ENCODE measurements around the gene ZNF24. TPM values are rescaled to one million over a fixed set of nuclear protein-coding genes. Genes with fewer than 3 reads are reported as not detected.

The ZNF24 gene
- total RNA-seq, 1 experiment from 2014 or later = 57.9 TPM

- Histone ChIP-seq H4K8ac (replicated peaks; ENCODE audit: insufficient read length, low read depth, low read length) (no peak overlapping the region), H3K14ac (ENCODE audit: insufficient read depth, low read length) (peak overlapping the region; percentile 96; the same call in 1 of the 2 replicates), H3K27me3 (ENCODE audit: insufficient read depth, low read length) (no peaks in the 10 kb centered on the region), H2BK15ac (ENCODE audit: low read depth, low read length) (no peak overlapping the region), H3K4ac (ENCODE audit: low read depth, low read length) (no peak overlapping the region; the same call in 1 of the 2 replicates), H3K4me1 (ENCODE audit: insufficient read depth, low read length) (peaks cover 3% of the 10 kb centered on the region; the same call in 1 of the 2 replicates), H3K18ac (ENCODE audit: insufficient read length, low read depth, low read length) (peak overlapping the region; percentile 81), H3K9me3 (ENCODE audit: control insufficient read depth, low read depth, low read length) (no peaks in the 10 kb centered on the region), H2BK20ac (ENCODE audit: low read depth, low read length, poor library complexity, severe bottlenecking) (no peak overlapping the region), H2AK5ac (ENCODE audit: insufficient read length, low read length) (no peak overlapping the region), H3K27ac (ENCODE audit: insufficient read length, low read depth, low read length) (no peak overlapping the region), H3K23ac (ENCODE audit: insufficient read length, low read depth, low read length) (no peak overlapping the region), H3T11ph (ENCODE audit: low read length) (peak overlapping the region; percentile 90), H3K4me2 (ENCODE audit: insufficient read depth, insufficient read length, low read length) (peak overlapping the region; percentile 87), H2BK120ac (ENCODE audit: low read depth, low read length, poor library complexity, severe bottlenecking) (peak overlapping the region; percentile 82), H3K23me2 (ENCODE audit: insufficient read length, low read depth, low read length, poor library complexity, severe bottlenecking) (peaks cover 6% of the 10 kb centered on the region), H4K20me1 (ENCODE audit: control insufficient read depth, insufficient read depth, insufficient read length) (no peaks in the 10 kb centered on the region), H3K79me1 (ENCODE audit: insufficient read depth, low read depth, low read length, poor library complexity, severe bottlenecking) (no peaks in the 10 kb centered on the region), H4K5ac (ENCODE audit: insufficient read length, low read depth, low read length) (no peak overlapping the region), H2BK5ac (ENCODE audit: insufficient read length, low read length) (no peak overlapping the region), H4K91ac (ENCODE audit: insufficient read length, low read depth, low read length) (no peak overlapping the region), H3K9ac (ENCODE audit: extremely low read depth, insufficient read length, low read length) (peak overlapping the region; percentile 76), H2BK12ac (ENCODE audit: insufficient read length, low read depth, low read length) (no peak overlapping the region), H3K79me2 (ENCODE audit: insufficient read depth, low read length) (peaks cover 18% of the 10 kb centered on the region), H3K56ac (ENCODE audit: insufficient read length, low read depth, low read length) (no peak overlapping the region), H2AFZ (ENCODE audit: low read length) (peak overlapping the region; percentile 98)
- no CpG with 5 or more reads among the region's 12 CpGs for WGBS (ENCODE audit: extremely low coverage, insufficient read length, low lambda C conversion rate)
- peak overlapping the region; percentile 79 to 99 (median 98); a peak in 5 of 7 replicates for H3K27ac Mint-ChIP-seq
- no peaks in the 10 kb centered on the region; a peak in 1 of 5 replicates for H3K9me3 Mint-ChIP-seq
- DNase-seq = no peak
- H3K27me3 Mint-ChIP-seq (ENCODE audit: low read depth) = no peaks in the 10 kb centered on the region
- peak overlapping the region; percentile 95 to 99 for H3K4me3 Mint-ChIP-seq
- H3K36me3 Mint-ChIP-seq (ENCODE audit: insufficient read depth in 1 of 3, low read depth in 3 of 3) = peaks cover 6 to 10% (median 9%) of the 10 kb centered on the region in 3 experiments; a peak in 6 of 7 replicates
- no peak for TF ChIP-seq CTCF (conservative IDR thresholded peaks at IDR 0.05)
- peaks cover 16 to 19% of the 10 kb centered on the region in 2 experiments for H3K4me1 Mint-ChIP-seq
Measured at GRCh38 chr18:35344736-35345459, 678 bp upstream of the ZNF24 start.
